Measurements from ENCODE around the gene TXLNG.

Gene TXLNG

DNA sequence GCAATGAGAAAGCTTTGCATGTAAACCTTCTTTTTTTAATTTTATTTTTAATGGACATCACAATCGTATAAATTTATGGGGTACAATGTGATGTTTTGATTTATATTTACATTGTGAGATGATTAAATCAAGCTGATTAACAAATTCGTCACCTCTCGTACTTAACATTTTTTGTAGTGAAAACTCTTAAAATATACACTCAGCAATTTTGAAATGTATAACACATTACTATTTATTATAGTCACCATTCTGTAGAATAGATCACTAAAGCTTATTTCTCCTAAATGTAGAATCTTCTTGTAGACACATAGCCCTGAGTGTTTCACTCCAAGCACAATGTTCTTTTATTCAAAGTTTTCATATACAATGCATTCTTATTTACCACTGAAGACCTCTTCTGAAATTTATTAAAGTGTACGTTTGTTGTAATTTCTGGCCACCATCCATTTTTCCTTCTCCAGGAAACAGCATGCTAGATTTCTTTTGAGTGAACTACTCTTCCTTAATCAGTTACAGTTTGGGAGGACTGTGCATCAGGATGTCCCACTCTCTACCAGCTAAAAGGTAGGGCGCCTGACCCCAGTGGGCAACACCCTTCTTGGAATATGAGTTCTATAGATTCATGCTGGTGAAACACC, 88.3 kb downstream of the TXLNG start:
- no peak for DNase-seq

DNA sequence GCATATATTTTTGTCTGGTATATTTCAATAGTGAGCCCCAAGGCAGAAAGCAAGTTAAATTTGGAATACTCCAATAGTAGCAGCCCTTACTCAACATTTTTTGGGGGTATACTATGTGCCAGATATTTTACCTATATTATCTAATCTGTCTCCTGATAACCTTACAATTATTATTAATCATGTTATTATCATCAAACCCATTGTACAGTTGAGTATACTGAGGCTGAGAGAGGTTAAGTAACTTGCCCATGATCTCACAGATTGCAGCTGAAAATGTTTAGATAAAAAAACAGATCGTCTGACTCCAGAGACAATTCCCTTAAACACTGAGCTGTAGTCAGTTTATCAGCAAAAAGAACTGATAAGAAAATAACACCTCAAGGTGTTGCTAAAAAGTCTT, 90.4 kb downstream of the TXLNG start:
- no peak for DNase-seq

DNA sequence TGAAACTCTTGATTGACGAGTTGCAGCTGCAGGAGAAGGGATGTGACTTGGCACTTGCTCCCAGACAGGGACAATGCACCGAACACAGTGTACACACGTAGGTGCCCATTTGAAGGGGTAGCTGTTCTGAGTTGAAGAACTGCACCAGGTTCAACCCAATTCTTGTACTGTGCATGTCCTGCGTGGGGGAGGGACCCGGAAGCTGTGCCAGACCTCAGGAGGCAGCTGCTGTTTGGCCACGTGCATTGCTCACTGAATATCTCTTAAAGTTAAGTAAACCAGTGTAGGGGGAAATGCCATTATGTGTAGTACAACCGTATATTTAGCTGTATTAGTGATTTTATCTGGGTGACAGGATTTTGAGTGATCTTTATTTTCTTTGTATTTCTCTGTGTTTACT, 95.9 kb downstream of the TXLNG start:
- no peak for DNase-seq

DNA sequence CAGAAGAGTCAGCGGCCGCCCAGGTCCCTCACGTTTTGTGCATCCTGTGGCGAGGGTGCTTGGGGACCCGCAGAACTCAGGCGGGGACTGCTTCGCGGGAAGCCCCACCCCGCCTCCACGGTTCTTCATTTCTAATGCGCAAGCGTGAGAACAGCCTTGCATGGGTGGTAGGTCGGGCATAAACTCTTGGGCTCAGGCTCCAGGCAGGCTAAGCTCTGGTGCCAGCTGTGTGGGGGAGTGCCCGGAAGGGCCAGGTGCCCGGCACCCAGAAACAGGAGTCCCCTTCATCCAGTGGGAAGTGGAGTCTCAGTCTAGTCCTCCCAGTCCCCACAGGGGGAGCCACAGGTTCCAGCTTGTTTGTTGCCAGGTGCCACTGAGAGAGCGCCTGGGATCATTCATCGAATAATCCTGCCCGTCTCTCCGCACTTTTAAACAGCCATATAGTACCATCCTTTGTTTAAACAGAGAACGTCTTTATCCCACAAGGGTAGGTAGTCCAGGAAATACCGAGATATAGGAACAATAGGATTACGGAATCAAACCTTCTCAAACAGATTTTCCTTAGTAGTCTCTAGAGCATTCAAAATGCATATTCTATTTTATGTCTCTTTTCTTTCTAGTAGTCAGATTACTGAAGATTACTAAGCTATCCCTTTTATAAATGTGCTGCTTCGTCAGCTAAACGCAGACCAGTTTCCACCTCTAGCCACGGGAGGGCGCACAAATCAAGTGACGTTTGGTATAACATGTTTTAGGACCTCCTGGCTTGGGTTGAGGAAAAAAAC, 96.6 kb downstream of the TXLNG start:
- peak; percentile 13 to 31 (median 20) for DNase-seq

DNA sequence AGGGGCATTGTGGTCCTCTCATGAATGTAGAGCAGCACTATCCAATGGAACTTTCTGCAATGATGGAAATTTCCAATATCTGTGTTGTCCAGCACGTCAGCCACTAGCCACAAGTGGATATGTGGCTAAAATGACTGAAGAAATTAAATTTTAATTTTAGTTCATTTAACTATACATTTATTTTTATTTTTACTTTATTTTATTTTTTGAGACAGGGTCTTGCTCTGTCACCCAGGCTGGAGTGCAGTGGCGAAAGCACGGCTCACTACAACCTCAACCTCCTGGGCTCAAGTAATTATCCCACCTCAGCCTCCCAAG, 97.2 kb downstream of the TXLNG start:
- DNase-seq, result no peak

DNA sequence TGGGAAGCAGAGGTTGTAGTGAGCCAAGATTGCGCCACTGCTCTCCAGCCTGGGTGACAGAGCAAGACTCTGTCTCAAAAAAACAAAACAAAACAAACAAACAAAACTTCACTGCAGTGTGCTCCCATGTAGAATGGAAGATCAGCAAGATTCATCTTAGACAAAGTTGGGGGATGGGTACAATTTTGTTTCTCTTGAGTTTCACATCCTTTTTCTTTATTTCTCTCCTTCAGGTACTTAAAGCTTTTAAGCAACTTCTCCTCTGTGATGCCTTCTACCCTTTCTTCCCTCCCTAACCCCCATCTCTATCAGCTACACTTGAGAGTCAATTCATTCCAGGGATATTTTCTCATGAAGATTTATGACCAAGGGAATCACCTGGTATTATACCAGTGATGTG, 99.4 kb downstream of the TXLNG start:
- no peak for DNase-seq

DNA sequence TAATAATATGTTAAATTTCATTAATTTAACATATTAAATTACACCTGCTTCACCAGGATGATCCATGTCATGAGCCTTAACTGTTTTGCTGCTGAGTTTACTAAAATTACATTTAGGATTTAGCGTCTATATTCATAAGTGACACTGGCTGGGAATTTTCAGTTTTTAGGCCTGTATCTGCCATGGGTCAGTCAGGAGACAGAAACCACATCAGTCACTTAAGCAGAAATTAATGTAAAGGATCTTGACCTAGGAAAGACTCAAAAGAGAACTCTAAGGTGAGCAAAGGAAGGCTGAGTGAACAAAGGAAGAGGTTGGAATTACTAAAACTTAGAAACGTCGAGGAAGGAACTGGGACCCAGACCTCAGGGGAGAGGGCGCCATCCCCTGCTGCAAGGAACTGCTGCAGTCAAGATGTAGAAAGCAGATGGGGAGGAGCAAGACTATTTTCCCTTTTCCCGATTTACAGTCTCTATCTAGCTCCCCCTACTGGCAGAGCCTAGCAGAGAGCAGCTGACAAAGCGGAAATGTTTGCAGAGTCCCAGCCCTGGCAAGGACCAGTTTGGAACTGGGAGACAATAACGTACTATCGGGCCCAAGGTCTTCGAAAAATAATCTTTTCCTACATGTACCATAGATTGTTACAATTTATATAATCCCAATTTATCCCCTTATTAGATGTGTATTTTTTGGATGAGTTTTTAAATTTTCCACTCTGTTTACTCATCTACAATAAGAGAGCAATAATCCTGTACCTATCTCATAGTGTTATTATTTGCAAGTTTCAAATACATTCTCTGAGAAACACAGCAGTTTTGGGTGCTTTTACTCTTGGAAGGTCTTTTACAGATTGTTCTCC, 106.5 kb downstream of the TXLNG start:
- peak; percentile 3 to 11 (median 3) for DNase-seq
